ENCODE measurements around the gene RALGAPB. TPM values are rescaled to one million over a fixed set of nuclear protein-coding genes. Genes with fewer than 3 reads are reported as not detected.

RALGAPB gene
- total RNA-seq, 2 donors from 2014 or later = 45.6 to 50.6 TPM

DNA sequence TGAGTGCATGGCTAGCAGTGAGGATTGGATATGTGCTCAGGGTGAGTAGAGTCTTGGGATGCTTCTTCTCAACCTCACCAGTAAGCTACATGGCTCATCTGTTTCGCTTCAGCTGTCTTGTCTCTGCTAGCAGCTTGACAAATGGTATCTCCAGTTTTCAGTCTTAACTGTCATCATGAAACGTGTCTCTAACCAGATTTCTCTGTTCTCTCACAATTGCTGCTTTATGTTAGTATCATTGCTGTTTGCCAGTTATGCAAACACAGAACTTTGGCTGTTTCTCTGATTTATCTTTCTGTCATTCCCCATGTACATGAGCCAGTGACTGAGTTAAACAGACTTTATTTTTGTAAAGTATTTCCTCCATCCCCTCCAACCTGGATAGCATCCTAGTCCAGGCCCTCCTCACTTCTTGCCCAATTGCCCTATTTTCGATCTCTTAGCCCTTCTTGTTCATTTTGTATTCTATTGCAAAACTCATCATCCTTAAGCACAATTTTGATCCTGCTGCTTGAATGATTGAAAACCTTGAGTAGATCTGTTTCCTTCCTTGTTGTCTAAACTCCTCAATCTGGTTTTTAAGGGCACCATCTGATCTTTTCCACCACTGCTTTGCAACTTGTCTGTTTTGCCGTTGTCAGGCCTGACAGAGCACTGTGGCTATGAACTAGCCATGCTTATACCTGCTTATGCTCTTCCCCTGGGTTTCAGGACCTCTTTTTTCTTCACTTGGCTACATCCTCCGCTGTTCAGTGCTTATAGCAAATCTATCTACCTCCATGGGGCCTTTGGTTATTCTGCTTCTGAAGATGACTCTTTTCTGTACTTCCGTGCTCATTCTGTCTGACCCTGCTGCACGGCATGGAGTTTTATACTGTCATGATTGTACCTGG is 70.6 kb downstream of the RALGAPB start:
- intact Hi-C loops (cut with DNase I) = no loop called here
- Histone ChIP-seq H3K4me1 (replicated peaks) (no peaks in the 10 kb centered on the region), H3K36me3 (no peaks in the 10 kb centered on the region), H3K27ac (no peak overlapping the region), H3K9me3 (no peaks in the 10 kb centered on the region), H3K27me3 (replicated peaks; ENCODE audit: insufficient read depth) (no peaks in the 10 kb centered on the region), H3K4me3 (no peak overlapping the region)
- WGBS = 72% methylated on average over 7 of the region's 7 CpGs
- TF ChIP-seq CTCF (IDR thresholded peaks at IDR 0.05) (no peak), POLR2AphosphoS5 (IDR thresholded peaks at IDR 0.05) (no peak), POLR2A (IDR thresholded peaks at IDR 0.05) (no peak)
- DNase-seq (ENCODE audit: low spot score) = no peak

- Histone ChIP-seq H3K27ac (no peak overlapping the region), H3K4me3 (no peak overlapping the region)
These were observed 73.1 kb downstream of the RALGAPB start for GRCh38 chr20:38545771-38546170.

DNA sequence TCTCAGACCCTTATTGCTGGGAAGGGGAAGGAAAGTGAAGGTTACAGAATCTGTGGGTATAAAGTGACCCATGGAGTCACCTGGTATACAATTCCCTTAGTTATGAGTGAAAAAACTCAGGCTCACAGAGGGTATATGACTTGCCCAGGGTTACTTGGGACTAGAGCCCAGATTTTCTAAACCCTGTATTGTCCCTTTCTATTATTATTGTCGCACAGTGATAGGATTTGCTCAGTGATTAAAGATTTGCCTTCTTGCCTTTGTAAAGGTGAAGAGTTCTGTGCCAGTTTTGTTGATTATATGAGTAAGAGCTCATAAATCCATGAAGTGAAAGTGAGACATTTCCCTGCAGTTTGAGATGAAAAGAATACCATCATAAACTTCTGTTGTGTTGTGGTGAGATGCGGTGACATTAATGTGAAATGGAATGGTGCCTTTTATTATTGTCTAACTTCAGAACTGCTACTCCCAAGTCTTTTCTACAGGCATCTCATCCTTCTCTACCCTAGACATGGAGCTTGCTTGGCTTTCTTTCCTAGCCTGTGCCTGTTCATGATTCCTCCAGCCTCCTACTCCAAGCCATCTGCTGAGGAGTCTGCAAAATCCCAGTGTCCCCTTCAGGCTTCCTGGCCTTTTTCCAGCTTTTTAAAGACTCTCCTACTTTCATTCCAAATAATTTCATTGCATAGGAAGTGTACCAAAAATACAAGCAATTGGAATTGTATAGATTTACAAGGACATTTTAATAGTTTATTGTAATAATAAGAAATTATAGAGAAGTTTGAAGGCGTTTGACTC is 74.8 kb downstream of the RALGAPB start:
- Histone ChIP-seq H3K27me3 (replicated peaks; ENCODE audit: insufficient read depth) (no peaks in the 10 kb centered on the region), H3K4me1 (replicated peaks) (no peaks in the 10 kb centered on the region), H3K27ac (peak overlapping the region; percentile 3 to 49), H3K36me3 (peaks cover 0 to under 1% of the 10 kb centered on the region in 2 donors), H3K4me3 (no peak overlapping the region), H3K9me3 (no peaks in the 10 kb centered on the region)
- DNase-seq (ENCODE audit: low spot score) = no peak
- WGBS = 35% methylated on average over 3 of the region's 3 CpGs
- TF ChIP-seq POLR2A (IDR thresholded peaks at IDR 0.05) (no peak), CTCF (IDR thresholded peaks at IDR 0.05) (no peak), POLR2AphosphoS5 (IDR thresholded peaks at IDR 0.05) (no peak)
- intact Hi-C loops (cut with DNase I) = no loop called here

More at GRCh38 chr20:38545771-38546170, 73.1 kb downstream of the RALGAPB start:
- 95% methylated on average over 2 of the region's 2 CpGs for WGBS
- Histone ChIP-seq H3K36me3 (no peaks in the 10 kb centered on the region), H3K4me1 (replicated peaks) (no peaks in the 10 kb centered on the region), H3K9me3 (no peaks in the 10 kb centered on the region), H3K27me3 (replicated peaks; ENCODE audit: insufficient read depth) (no peaks in the 10 kb centered on the region)
- TF ChIP-seq POLR2A (IDR thresholded peaks at IDR 0.05) (no peak), CTCF (IDR thresholded peaks at IDR 0.05) (no peak), POLR2AphosphoS5 (IDR thresholded peaks at IDR 0.05) (no peak)
- no peak for DNase-seq (ENCODE audit: low spot score)
- intact Hi-C loops (cut with DNase I) = no loop called here

- intact Hi-C loops (cut with DNase I) = no loop called here
- Histone ChIP-seq H3K36me3 (peaks cover 0 to 2% of the 10 kb centered on the region in 2 donors), H3K9me3 (no peaks in the 10 kb centered on the region), H3K4me1 (replicated peaks) (no peaks in the 10 kb centered on the region), H3K27ac (peak overlapping the region; percentile 3 to 49), H3K27me3 (replicated peaks; ENCODE audit: insufficient read depth) (no peaks in the 10 kb centered on the region), H3K4me3 (no peak overlapping the region)
- no peak for TF ChIP-seq CTCF (IDR thresholded peaks at IDR 0.05)
- TF ChIP-seq POLR2AphosphoS5 (IDR thresholded peaks at IDR 0.05) = peak; percentile 54
- no peak for TF ChIP-seq POLR2A (IDR thresholded peaks at IDR 0.05)
- WGBS = 51% methylated on average over 3 of the region's 3 CpGs
- no peak for DNase-seq (ENCODE audit: low spot score)
These were observed 75.9 kb downstream of the RALGAPB start for GRCh38 chr20:38548356-38549083.
